GM12878 (cell line): Measurements from ENCODE around the gene USP36. TPM values are rescaled to one million over a fixed set of nuclear protein-coding genes. Genes with fewer than 3 reads are reported as not detected.

ENCODE experiments used
- ATAC-seq: fragments of 200-7000 bp; cut with Tn5 transposase; 3 replicates; pipeline ENCODE4 v1.9.1; 2020; ENCODE audit warnings: mild to moderate bottlenecking, moderate library complexity
- BruUV-seq: library from RNA; stranded (reverse); fragments of 400-500 nt; replicated peaks from 2 replicates; lab custom pipeline; 2021; lab: Mats Ljungman, UMichigan
- CTCF ChIA-PET: fragments of 300-600 bp; sonication (Branson Sonifier 250); formaldehyde crosslinking; extraction: SDS; loops from one replicate; lab custom pipeline; 2021; ENCODE audit warnings: inconsistent platforms; lab: Yijun Ruan, JAX
- POLR2A ChIA-PET: fragments of 350-600 bp; formaldehyde crosslinking; extraction: SDS; loops from one replicate; lab custom pipeline; 2021; ENCODE audit warnings: inconsistent platforms; lab: Charles Lee
- RAD21 ChIA-PET: fragments of 300-600 bp; sonication (Branson Sonifier 250); formaldehyde crosslinking; loops from one replicate; lab custom pipeline; 2023; ENCODE audit warnings: antibody characterized with exemption; ENCODE audit not compliant: unreplicated experiment; lab: Charles Lee
- SMC1A ChIA-PET: fragments of 300-600 bp; sonication (Branson Sonifier 250); formaldehyde crosslinking; loops from one replicate; lab custom pipeline; 2023; ENCODE audit not compliant: unreplicated experiment, uncharacterized antibody; lab: Charles Lee
- DNase-seq: peaks from one replicate; pipeline ENCODE4 v3.0.0-alpha.2; 2011; ENCODE audit warnings: low read depth, low spot score
- FAIRE-seq: peaks from 3 replicates; lab custom pipeline; 2011; peaks lifted over from hg19 to GRCh38; lab: Jason Lieb, UNC
- H2AFZ ChIP-seq: 2 replicates; pipeline ENCODE4 v1.6.0; 2011; ENCODE audit warnings: low read depth, low read length, control low read depth; ENCODE audit not compliant: control insufficient read depth
- H3K27ac ChIP-seq: 2 replicates; pipeline ENCODE4 v1.5.1; 2011; ENCODE audit warnings: control low read depth; ENCODE audit not compliant: control insufficient read depth, insufficient read depth
- H3K27me3 ChIP-seq, 2 experiments: replicated peaks in 1 of 2; 2 replicates each; pipeline versions ENCODE4 v1.6.0 to v1.6.1; 2011; ENCODE audit warnings: low read length in 1 of 2; ENCODE audit not compliant: control insufficient read depth in 2 of 2, insufficient read depth in 2 of 2
- H3K36me3 ChIP-seq, 2 experiments: 2 replicates each; pipeline ENCODE4 v1.5.1; 2011; ENCODE audit warnings: low read length in 1 of 2; ENCODE audit not compliant: control insufficient read depth in 2 of 2, insufficient read depth in 2 of 2
- H3K4me1 ChIP-seq: 2 replicates; pipeline ENCODE4 v1.6.1; 2011; ENCODE audit warnings: mild to moderate bottlenecking, low read length, moderate library complexity, mixed read lengths; ENCODE audit not compliant: control insufficient read depth, insufficient read depth
- H3K4me2 ChIP-seq: 2 replicates; pipeline ENCODE4 v1.6.0; 2011; ENCODE audit warnings: control low read depth; ENCODE audit not compliant: control insufficient read depth, insufficient read depth
- H3K4me3 ChIP-seq: fragments of 200-600 bp; sonication (generic); 2 replicates; pipeline ENCODE4 v1.5.1; 2016
- H3K79me2 ChIP-seq: 2 replicates; pipeline ENCODE4 v1.6.0; 2011; ENCODE audit warnings: low read length; ENCODE audit not compliant: control insufficient read depth, insufficient read depth
- H3K9ac ChIP-seq: 2 replicates; pipeline ENCODE4 v1.8.0; 2011; ENCODE audit warnings: low read length, control low read depth, mixed read lengths; ENCODE audit not compliant: control insufficient read depth, insufficient read depth
- H3K9me3 ChIP-seq: replicated peaks from 3 replicates; pipeline ENCODE4 v1.5.1; 2011; ENCODE audit warnings: mild to moderate bottlenecking, low read length; ENCODE audit not compliant: control insufficient read depth, insufficient read depth
- H4K20me1 ChIP-seq: 2 replicates; pipeline ENCODE4 v1.6.0; 2011; ENCODE audit not compliant: control insufficient read depth, insufficient read depth
- DPF2 ChIP-seq: fragments of 450-650 bp; IDR thresholded peaks from 2 replicates; pipeline ENCODE4 v1.6.1; 2017; ENCODE audit warnings: mild to moderate bottlenecking
- ETV6 ChIP-seq, 2 experiments: fragments of 450-650 bp in 1 of 2; IDR thresholded peaks in 1 of 2; conservative IDR thresholded peaks in 1 of 2; 2 replicates each; pipeline ENCODE4 v1.6.1; 2014; ENCODE audit warnings: antibody characterized with exemption in 1 of 2, borderline replicate concordance in 1 of 2, low read depth in 1 of 2, mild to moderate bottlenecking in 1 of 2, moderate library complexity in 1 of 2
- GATAD2B ChIP-seq: fragments of 450-650 bp; conservative IDR thresholded peaks from 2 replicates; pipeline ENCODE4 v1.6.1; 2017; ENCODE audit warnings: low read depth, mild to moderate bottlenecking, moderate library complexity
- IRF5 ChIP-seq: fragments of 450-650 bp; IDR thresholded peaks from 2 replicates; pipeline ENCODE4 v1.6.1; 2017; ENCODE audit warnings: borderline replicate concordance
- KDM1A ChIP-seq: fragments of 200-600 bp; sonication (generic); IDR thresholded peaks from 2 replicates; pipeline ENCODE4 v1.6.1; 2016; ENCODE audit warnings: borderline replicate concordance
- NKRF ChIP-seq: fragments of 450-650 bp; conservative IDR thresholded peaks from 2 replicates; pipeline ENCODE4 v1.6.1; 2017; ENCODE audit warnings: mild to moderate bottlenecking, moderate library complexity
- SP1 ChIP-seq: IDR thresholded peaks from one replicate; pipeline ENCODE4 v1.6.1; 2011; ENCODE audit warnings: low read depth, low read length
- TAF1 ChIP-seq: IDR thresholded peaks from 2 replicates; pipeline ENCODE4 v1.6.1; 2011; ENCODE audit warnings: mild to moderate bottlenecking, low read depth, low read length, borderline replicate concordance
- TBL1XR1 ChIP-seq: IDR thresholded peaks from 2 replicates; pipeline ENCODE4 v1.6.1; 2012; ENCODE audit warnings: low read depth, low read length, improper control_type of control experiment
- TCF3 ChIP-seq: IDR thresholded peaks from 2 replicates; pipeline ENCODE4 v1.6.1; 2012; ENCODE audit warnings: low read depth, mild to moderate bottlenecking, low read length, borderline replicate concordance; ENCODE audit not compliant: insufficient read depth
- ZNF384 ChIP-seq: IDR thresholded peaks from 2 replicates; pipeline ENCODE4 v1.6.1; 2012; ENCODE audit warnings: low read depth, mild to moderate bottlenecking, low read length, improper control_type of control experiment, borderline replicate concordance
- WGBS: methylation state at CpG from one replicate; pipeline ENCODE4 v1.1.6; 2016; ENCODE audit warnings: low lambda C conversion rate; ENCODE audit not compliant: insufficient replicate concordance, insufficient coverage; ENCODE audit errors: missing lambda C conversion rate; 5-methylcytosine and 5-hydroxymethylcytosine counted together
- in situ Hi-C: fragments of 300-500 bp; cut with MboI; formaldehyde crosslinking; loops from 9 replicates; pipeline ENCODE4 v1.14.3; 2018; ENCODE audit warnings: mixed read lengths
- intact Hi-C: fragments of 100-400 bp; cut with micrococcal nuclease; formaldehyde crosslinking; loops from one replicate; pipeline ENCODE4 v1.14.2; 2022; ENCODE audit not compliant: unreplicated experiment
- polyA plus RNA-seq, 11 experiments: library from polyadenylated mRNA; depleted of rRNA in 4 of 11; unstranded in 6 of 11; stranded (reverse) in 5 of 11; fragments of >200 nt; fragmentation: Nextera tagmentation in 4 of 11; fragmentation: Illumina TruSeq in 1 of 11; extraction: Ambion mirVana in 4 of 11; extraction: Trizol in 1 of 11; gene quantifications; 1 replicate in 1 of 11; 2 replicates in 10 of 11; pipeline versions ENCODE4 v1.2.1 to v1.2.3, GENCODE V29; 2011 to 2016; ENCODE audit warnings: inconsistent platforms in 2 of 11, missing spikeins in 2 of 11, low read depth in 1 of 11
- total RNA-seq, 4 experiments: library from RNA; depleted of rRNA in 3 of 4; stranded (reverse); fragments of >200 nt in 3 of 4; fragmentation: Illumina TruSeq in 1 of 4; extraction: Trizol in 1 of 4; gene quantifications; 2 replicates each; pipeline versions ENCODE4 v1.2.1 to v1.2.3, GENCODE V29; 2013 to 2021

The USP36 gene
- total and polyA plus RNA-seq, 10 of the 15 experiments (the other 5 are each of a cell fraction or from before 2014, with no cell fraction given): 7.2 to 65.7 (median 33.6) TPM

- Histone ChIP-seq H3K9ac (peak overlapping the region; percentile 98), H3K4me3 (peak overlapping the region; percentile 75), H3K4me1 (peaks cover 4% of the 10 kb centered on the region), H3K9me3 (no peaks in the 10 kb centered on the region), H3K79me2 (peaks cover 50% of the 10 kb centered on the region), H3K4me2 (peak overlapping the region; percentile 76), H2AFZ (peak overlapping the region; percentile 45; the same call in 1 of the 2 replicates), H3K27me3 (no peaks in the 10 kb centered on the region), H3K36me3 (peaks cover 14 to 17% of the 10 kb centered on the region in 2 experiments; a peak in 3 of 4 replicates), H3K27ac (peak overlapping the region; percentile 83), H4K20me1 (no peaks in the 10 kb centered on the region; the same call in 1 of the 2 replicates)
- SMC1A ChIA-PET: interaction anchor here (0.6 kb wide), 1 partner anchor 237 kb away, joined by 3 read pairs; no protein-coding TSS in a partner anchor
- in situ Hi-C loops: no loop called here
- BruUV-seq: no TSS peak
- CTCF ChIA-PET: interaction anchor here (0.6 kb wide), 1 partner anchor 18 kb away, joined by 3 read pairs; no protein-coding TSS in a partner anchor
- peak; percentile 42 for ATAC-seq
- WGBS: under 1% methylated on average over 53 of the region's 73 CpGs
- no peak for FAIRE-seq
- TF ChIP-seq GATAD2B (0 out of 2 replicates have a peak, but pooled peaks have one; percentile 14), IRF5 (no peak), ZNF384 (no peak), ETV6 (conservative IDR thresholded peaks at IDR 0.05 in 1 of 2, IDR thresholded peaks at IDR 0.05 in 1 of 2; ENCODE audit: borderline replicate concordance in 1 of 2, low read depth in 1 of 2) (no peak), SP1 (no peak), NKRF (peak; percentile 9; the same call in 1 of the 2 replicates), TBL1XR1 (no peak), KDM1A (no peak), TCF3 (no peak), TAF1 (0 out of 2 replicates have a peak, but pooled peaks have one; percentile 7), DPF2 (peak; percentile 23; the same call in 1 of the 2 replicates)
- POLR2A ChIA-PET: interaction anchor here (0.7 to 0.8 kb wide), 2 partner anchors 102 to 122 kb away, joined by 3 read pairs; no protein-coding TSS in a partner anchor
- intact Hi-C loops: no loop called here
- no peak for DNase-seq
- RAD21 ChIA-PET: no interaction called here
Measured at GRCh38 chr17:78839762-78840529, 668 bp downstream of the USP36 start.
